GM21447 (cell line): ENCODE data around the gene AEBP1.
A peak's percentile ranks its signal among the peaks of the same experiment; 100 is the strongest.

Source experiments
- ATAC-seq: cut with Tn5 transposase; IDR thresholded peaks from one replicate; pipeline ENCODE4 v1.9.1; 2021; ENCODE audit not compliant: unreplicated experiment

AEBP1 gene

DNA sequence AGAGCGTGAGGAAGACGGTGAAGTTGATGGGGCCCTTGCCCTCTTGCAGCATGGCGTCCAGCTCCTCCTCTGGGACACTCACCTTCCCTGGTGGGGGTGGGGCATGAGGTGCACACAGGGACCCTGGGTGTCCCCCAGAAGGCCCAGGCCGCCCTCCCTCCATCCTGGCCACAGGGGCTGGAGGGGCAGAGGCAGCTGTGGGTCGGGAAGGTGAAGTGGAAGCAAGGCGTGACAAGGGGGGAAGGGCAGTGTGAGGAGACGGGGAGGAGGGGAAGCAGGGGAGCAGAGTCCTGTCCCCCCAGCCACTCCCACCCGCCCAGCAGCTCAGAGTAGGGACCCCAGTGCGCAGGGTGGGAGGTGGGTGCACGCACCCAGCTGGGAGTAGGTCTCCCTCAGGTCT is 36.2 kb downstream of the AEBP1 start:
- no peak for ATAC-seq

GRCh38 chr7:44141221-44141850 is 37.2 kb downstream of the AEBP1 start, which contains the start of gene MYL7:
MYL7 (minus strand) TSS chr7:44141332; CDS start chr7:44141305, 27 bp downstream.
- no peak for ATAC-seq

GRCh38 chr7:44142028-44142427 is 37.9 kb downstream of the AEBP1 start:
- ATAC-seq, result no peak

GRCh38 chr7:44143646-44144250 is 39.6 kb downstream of the AEBP1 start:
- no peak for ATAC-seq

GRCh38 chr7:44144426-44144967 is 40.4 kb downstream of the AEBP1 start:
- ATAC-seq, result no peak

- no peak for ATAC-seq
Measured at GRCh38 chr7:44144968-44145478, 40.9 kb downstream of the AEBP1 start.

DNA sequence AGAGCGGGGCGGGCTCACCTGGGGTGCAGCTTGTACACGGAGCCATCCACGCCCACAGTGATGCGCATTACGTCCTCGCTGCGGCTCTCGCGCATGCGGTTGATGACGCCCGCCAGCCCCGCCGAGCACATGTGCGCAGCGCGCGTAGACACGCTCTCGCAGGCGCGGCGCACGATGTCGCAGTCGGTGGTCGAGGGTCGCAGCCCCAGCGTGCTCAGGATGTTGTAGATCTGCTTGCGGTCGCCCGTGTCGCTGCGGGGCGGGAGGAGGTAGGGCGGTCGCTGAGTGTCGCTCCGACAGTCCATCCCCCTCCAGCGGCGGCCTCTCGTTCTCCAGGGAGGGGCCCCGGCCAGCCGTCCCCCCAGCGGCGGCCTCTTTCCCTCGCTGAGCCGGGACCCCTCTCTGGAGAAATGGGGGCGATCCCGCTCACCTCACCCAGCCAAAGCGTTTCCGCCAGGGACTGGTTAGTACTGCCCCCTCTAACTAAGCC is 41.4 kb downstream of the AEBP1 start:
- ATAC-seq, result no peak

DNA sequence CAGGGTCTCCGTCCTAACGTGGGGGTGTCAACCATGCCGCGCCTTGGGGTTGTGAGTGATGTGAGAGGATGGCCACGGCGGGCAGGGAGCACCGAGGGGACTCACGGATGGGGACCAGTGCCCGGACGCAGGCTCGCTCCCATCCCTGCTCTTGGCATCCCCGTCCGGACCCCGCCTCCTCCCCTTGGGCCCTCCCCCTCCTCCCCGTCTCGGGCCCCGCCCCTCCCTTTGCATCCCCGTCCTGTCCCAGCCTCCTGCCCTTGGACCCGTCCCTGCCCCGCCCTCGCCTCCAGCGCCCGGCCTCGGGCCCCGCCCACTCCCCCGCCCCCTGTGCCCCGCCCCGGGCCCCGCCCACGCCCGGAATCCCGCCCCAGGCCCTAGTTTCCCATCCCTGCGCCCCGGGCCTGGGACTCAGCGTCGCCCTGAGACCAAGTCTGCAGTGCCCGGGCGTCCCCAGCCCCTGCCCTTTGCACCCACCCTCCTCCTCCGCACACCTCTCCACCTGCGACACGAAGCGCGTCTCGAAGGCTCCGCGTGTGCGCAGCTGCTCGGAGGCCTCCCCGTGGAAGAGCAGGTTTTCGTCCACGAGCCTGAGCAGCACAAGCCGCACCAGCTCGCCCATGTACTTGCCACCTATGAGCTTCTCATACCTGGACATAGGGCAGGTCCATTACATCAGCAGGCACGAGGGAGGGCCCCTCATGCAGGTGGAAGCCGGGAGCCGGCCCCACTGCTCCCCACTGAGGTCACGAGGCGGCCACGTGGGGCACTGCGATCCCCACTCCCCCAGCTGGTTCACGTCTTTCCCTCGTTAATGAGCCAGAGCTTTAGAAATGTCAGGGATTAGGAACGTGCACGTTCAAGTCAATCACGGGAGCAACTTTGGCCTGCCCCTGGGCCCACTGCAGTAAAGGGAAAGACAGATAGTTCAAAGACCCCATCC is 42.1 kb downstream of the AEBP1 start:
- ATAC-seq, result no peak

DNA sequence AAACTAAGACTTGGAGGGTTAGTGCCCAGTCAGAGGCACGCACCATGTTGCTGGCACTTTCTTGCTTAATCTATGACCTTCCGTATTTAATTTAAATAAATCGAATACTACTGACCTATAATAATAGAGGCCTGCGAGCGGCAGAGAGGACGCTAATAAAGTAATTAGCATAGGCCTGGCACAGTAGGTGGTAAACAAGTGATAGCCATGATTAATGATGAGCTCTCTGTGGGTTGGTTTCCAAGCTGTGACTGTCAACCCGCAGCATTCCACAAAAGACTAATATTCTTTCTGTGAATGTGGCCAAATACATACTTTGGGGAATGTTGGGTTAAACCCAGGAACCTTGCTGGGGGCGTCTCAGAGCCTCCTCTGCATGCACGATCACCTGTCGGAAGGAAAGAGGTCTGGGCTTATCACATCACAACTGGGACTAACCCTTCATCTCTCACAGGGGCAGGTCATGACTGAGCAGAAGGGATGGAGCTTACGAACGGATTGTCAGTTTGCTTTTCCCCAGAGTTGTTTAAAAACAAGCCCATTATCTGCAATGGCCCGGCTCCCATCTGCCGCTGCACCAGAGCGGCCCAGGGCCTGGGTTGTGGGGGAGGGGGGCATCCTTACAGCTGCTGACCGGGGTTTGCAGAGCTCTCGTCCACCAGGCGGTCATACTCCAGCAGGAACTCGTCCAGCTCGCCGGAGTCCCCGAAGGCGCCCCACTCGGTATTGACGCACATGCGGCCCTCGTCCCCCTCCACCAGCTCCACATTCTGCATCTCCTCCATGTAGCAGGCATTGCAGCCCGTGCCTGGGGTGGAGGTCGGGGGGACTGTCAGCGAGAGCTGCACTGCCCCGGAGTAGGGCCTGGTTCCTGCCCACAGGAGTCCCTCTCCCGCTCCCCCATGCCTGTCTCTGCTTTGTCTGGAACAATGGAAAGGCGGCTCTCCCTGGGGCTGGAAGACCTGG is 43.2 kb downstream of the AEBP1 start:
- ATAC-seq, result no peak

- no peak for ATAC-seq
Measured at GRCh38 chr7:44148166-44148565, 44.0 kb downstream of the AEBP1 start.

- no peak for ATAC-seq
Measured at GRCh38 chr7:44148961-44149536, 44.9 kb downstream of the AEBP1 start.

GRCh38 chr7:44149571-44150465 is 45.7 kb downstream of the AEBP1 start:
- no peak for ATAC-seq

DNA sequence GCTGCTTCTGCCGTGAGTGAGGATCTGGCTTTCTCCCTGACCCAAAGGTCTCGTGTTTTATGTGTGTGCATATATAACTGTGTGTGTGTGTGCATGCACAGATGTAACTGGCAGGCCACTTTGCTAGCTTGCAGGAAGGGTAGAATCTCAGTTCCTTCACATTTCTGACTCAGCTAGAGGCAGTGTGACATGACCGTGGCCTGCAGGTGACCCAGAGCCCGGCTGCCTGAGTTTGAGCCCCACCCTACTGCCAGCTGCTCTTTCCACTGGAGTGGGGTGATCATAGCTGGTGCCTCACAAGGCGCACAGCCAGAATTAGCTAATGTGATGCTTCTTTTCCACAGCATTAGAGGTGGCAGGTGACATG is 46.3 kb downstream of the AEBP1 start:
- peak; percentile 57 for ATAC-seq

DNA sequence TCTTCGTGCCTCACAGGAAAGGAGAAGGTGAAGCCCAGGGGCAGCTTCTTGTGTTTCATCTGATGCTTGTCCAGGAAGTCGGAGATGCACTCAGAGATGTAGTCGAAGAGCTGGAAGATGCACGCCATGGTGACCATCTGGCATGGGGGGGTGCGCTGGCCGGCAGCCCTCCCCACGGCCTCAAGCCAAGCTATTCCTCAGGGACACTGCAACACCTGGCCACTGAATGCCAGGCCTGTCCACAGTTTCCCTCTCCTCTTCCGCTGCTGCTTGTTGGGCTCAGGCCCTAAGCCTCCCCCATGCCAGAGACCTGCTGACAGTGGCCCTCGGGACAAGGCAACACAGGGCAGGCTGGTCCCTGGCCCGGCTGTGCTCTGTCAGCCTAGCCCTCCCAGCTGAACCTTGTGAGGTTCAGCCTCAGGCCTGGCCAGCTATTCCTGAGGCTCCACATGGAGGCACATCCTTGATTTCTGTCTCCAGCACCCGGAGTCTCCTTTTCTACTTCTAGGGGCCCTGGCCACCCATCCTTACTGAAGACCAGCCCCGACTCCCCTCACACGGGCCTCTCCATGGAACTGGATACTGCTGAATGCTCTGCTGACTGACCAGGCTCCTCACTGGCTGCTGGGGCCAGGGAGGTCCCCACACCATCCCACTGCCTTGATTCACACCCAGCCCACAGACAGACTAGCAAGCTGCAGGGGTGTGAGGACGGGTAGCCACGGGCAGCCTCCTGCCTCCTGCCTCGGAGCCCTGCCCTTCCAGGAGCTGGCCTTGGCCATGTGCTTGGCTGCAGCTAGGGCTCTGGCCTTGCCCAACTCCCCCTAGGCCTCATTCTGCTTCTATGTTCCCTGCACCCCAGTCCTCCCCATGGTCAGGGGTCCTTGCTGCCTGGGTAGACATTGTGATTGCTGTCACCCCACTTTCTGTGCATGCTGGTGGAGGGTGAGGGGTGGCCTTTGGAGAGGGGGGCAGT is 47.1 kb downstream of the AEBP1 start:
- ATAC-seq, result no peak

- no peak for ATAC-seq
Measured at GRCh38 chr7:44151956-44152355, 47.8 kb downstream of the AEBP1 start.

- ATAC-seq, result no peak
Measured at GRCh38 chr7:44152971-44153947, 49.1 kb downstream of the AEBP1 start.
